GM21381 (cell line): ENCODE results near the gene CDYL.

Experiments
- ATAC-seq: cut with Tn5 transposase; IDR thresholded peaks from one replicate; pipeline ENCODE4 v1.9.1; 2021; ENCODE audit warnings: mild to moderate bottlenecking, moderate library complexity; ENCODE audit not compliant: unreplicated experiment

The CDYL gene

GRCh38 chr6:4802312-4802935, 26.2 kb downstream of the CDYL start:
- ATAC-seq: peak; percentile 66

- no peak for ATAC-seq
Observed at GRCh38 chr6:4803343-4803744, 27.1 kb downstream of the CDYL start.

GRCh38 chr6:4804095-4804494, 27.9 kb downstream of the CDYL start:
- ATAC-seq: no peak

GRCh38 chr6:4805553-4806336, 29.5 kb downstream of the CDYL start:
- no peak for ATAC-seq

GRCh38 chr6:4806337-4806725, 30.1 kb downstream of the CDYL start:
- no peak for ATAC-seq

GRCh38 chr6:4806791-4807190, 30.6 kb downstream of the CDYL start:
- no peak for ATAC-seq

- ATAC-seq: no peak
Observed at GRCh38 chr6:4808396-4808795, 32.2 kb downstream of the CDYL start.

GRCh38 chr6:4809999-4810918, 34.1 kb downstream of the CDYL start:
- no peak for ATAC-seq

GRCh38 chr6:4812068-4812467, 35.9 kb downstream of the CDYL start:
- no peak for ATAC-seq

GRCh38 chr6:4813055-4813454, 36.9 kb downstream of the CDYL start:
- no peak for ATAC-seq

GRCh38 chr6:4814212-4814611, 38.0 kb downstream of the CDYL start:
- no peak for ATAC-seq

GRCh38 chr6:4814987-4815386, 38.8 kb downstream of the CDYL start:
- no peak for ATAC-seq

- no peak for ATAC-seq
Observed at GRCh38 chr6:4815584-4815983, 39.4 kb downstream of the CDYL start.

GRCh38 chr6:4816904-4817303, 40.7 kb downstream of the CDYL start:
- ATAC-seq: no peak

- no peak for ATAC-seq
Observed at GRCh38 chr6:4817551-4817950, 41.3 kb downstream of the CDYL start.

GRCh38 chr6:4818272-4818938, 42.2 kb downstream of the CDYL start:
- ATAC-seq: no peak

GRCh38 chr6:4819706-4820283, 43.6 kb downstream of the CDYL start:
- no peak for ATAC-seq

- ATAC-seq: no peak
Observed at GRCh38 chr6:4820704-4821276, 44.6 kb downstream of the CDYL start.

- ATAC-seq: no peak
Observed at GRCh38 chr6:4822476-4822875, 46.3 kb downstream of the CDYL start.

- no peak for ATAC-seq
Observed at GRCh38 chr6:4828187-4828698, 52.0 kb downstream of the CDYL start.
